DMS153 treated with DMSO at 0.1 percent for 48 hours (cell line): Measurements from ENCODE around the gene TAS1R2.
"Not testable (repeated sequence)": the region's sequence is repeated elsewhere in the genome, so short reads cannot be mapped to it uniquely, and the experiment has no call there.

ENCODE experiments used
- DNase-seq: peaks from one replicate; lab custom pipeline; 2025; ENCODE audit not compliant: unreplicated experiment; lab: John Stamatoyannopoulos, UW

TAS1R2 gene

GRCh38 chr1:18869847-18870594 is 10.6 kb upstream of the TAS1R2 start:
- DNase-seq: no peak

- no peak for DNase-seq
These were observed 9.5 kb upstream of the TAS1R2 start for GRCh38 chr1:18868801-18869424.

GRCh38 chr1:18868354-18868753 is 8.9 kb upstream of the TAS1R2 start:
- DNase-seq: no peak

- no peak for DNase-seq
These were observed 7.4 kb upstream of the TAS1R2 start for GRCh38 chr1:18866846-18867245.

GRCh38 chr1:18866314-18866713 is 6.9 kb upstream of the TAS1R2 start:
- no peak for DNase-seq

GRCh38 chr1:18865176-18865575 is 5.7 kb upstream of the TAS1R2 start:
- no peak for DNase-seq

GRCh38 chr1:18861590-18861989 is 2.1 kb upstream of the TAS1R2 start:
- no peak for DNase-seq

GRCh38 chr1:18861082-18861481 is 1.6 kb upstream of the TAS1R2 start:
- no peak for DNase-seq

- no peak for DNase-seq
These were observed 1.3 kb downstream of the TAS1R2 start for GRCh38 chr1:18858070-18858688.

GRCh38 chr1:18856435-18856834 is 3.0 kb downstream of the TAS1R2 start:
- DNase-seq: no peak

- no peak for DNase-seq
These were observed 3.9 kb downstream of the TAS1R2 start for GRCh38 chr1:18855573-18855972.

- DNase-seq: no peak
These were observed 5.0 kb downstream of the TAS1R2 start for GRCh38 chr1:18854331-18855025.

- no peak for DNase-seq
These were observed 7.0 kb downstream of the TAS1R2 start for GRCh38 chr1:18852501-18852900.

- DNase-seq: no peak
These were observed 10.2 kb downstream of the TAS1R2 start for GRCh38 chr1:18849261-18849711.

- DNase-seq: not testable (repeated sequence)
These were observed 11.7 kb downstream of the TAS1R2 start for GRCh38 chr1:18847723-18848122.

GRCh38 chr1:18840145-18840544 is 19.3 kb downstream of the TAS1R2 start:
- no peak for DNase-seq

GRCh38 chr1:18836654-18837053 is 22.8 kb downstream of the TAS1R2 start:
- no peak for DNase-seq

GRCh38 chr1:18832319-18832718 is 27.1 kb downstream of the TAS1R2 start:
- not testable (repeated sequence) for DNase-seq

GRCh38 chr1:18831656-18832055 is 27.8 kb downstream of the TAS1R2 start:
- no peak for DNase-seq

GRCh38 chr1:18830596-18830995 is 28.9 kb downstream of the TAS1R2 start:
- DNase-seq: no peak

GRCh38 chr1:18829671-18830070 is 29.8 kb downstream of the TAS1R2 start:
- DNase-seq: no peak

- DNase-seq: no peak
These were observed 31.2 kb downstream of the TAS1R2 start for GRCh38 chr1:18828224-18828623.
